ENCODE data around the gene TUBGCP4.

The TUBGCP4 gene

DNA sequence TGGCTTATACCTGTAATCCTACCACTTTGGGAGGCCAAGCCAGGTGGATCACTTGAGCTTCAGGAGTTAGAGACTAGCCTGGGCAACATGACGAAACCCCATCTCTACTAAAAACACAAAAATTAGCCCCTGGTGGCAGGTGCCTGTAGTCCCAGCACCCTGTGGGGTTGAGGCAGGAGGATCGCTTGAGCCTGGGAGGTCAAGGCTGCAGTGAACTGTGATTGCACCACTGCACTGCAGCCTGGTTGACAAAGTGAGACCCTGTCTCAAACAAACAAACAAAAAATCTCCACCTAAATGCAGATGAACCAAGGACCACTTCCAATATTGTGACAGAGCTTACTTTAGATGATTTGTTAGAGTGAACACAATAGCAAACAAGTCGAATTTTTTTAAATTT is 68.4 kb downstream of the TUBGCP4 start:
- POLR2A ChIA-PET, result no interaction called here
- DNase-seq (ENCODE audit: extremely low spot score), result no peak
- CTCF ChIA-PET, result no interaction called here
- no peak for TF ChIP-seq LEF1 (IDR thresholded peaks at IDR 0.05; ENCODE audit: borderline replicate concordance)
- TF ChIP-seq ZNF384 (IDR thresholded peaks at IDR 0.05), result no peak
- TF ChIP-seq SUZ12 (IDR thresholded peaks at IDR 0.05), result no peak
- TF ChIP-seq FOXM1 (IDR thresholded peaks at IDR 0.05; ENCODE audit: borderline replicate concordance), result no peak
- no peak for TF ChIP-seq FOXK2 (IDR thresholded peaks at IDR 0.05)
- TF ChIP-seq PKNOX1 (IDR thresholded peaks at IDR 0.05), result no peak
- TF ChIP-seq FOXA1 (IDR thresholded peaks at IDR 0.05), result no peak
- no peak for TF ChIP-seq NFRKB (IDR thresholded peaks at IDR 0.05)
- TF ChIP-seq L3MBTL2 (conservative IDR thresholded peaks at IDR 0.05), result no peak
- no peak for TF ChIP-seq TARDBP (IDR thresholded peaks at IDR 0.05)
- TF ChIP-seq SP1 (IDR thresholded peaks at IDR 0.05), result no peak

GRCh38 chr15:43440721-43441281 is 69.9 kb downstream of the TUBGCP4 start:
- ChIA-PET POLR2A (interaction anchor here (0.6 to 1.5 kb wide), 3 partner anchors 68 to 336 kb away, joined by 3 to 12 read pairs (median 4); partner anchors contain the start of gene ELL3), CTCF (interaction anchor here (0.5 to 2.2 kb wide), 6 partner anchors 32 to 359 kb away, joined by 3 to 7 read pairs (median 4); no protein-coding TSS in a partner anchor)
- DNase-seq (ENCODE audit: extremely low spot score), result peak; percentile 6
- TF ChIP-seq NFRKB (IDR thresholded peaks at IDR 0.05) (no peak), CTBP1 (IDR thresholded peaks at IDR 0.05; ENCODE audit: borderline replicate concordance) (no peak), L3MBTL2 (conservative IDR thresholded peaks at IDR 0.05) (no peak), FOXA1 (IDR thresholded peaks at IDR 0.05) (no peak), ELF4 (IDR thresholded peaks at IDR 0.05) (no peak), PKNOX1 (IDR thresholded peaks at IDR 0.05) (no peak), ARNT (IDR thresholded peaks at IDR 0.05) (no peak), FOXM1 (IDR thresholded peaks at IDR 0.05; ENCODE audit: borderline replicate concordance) (no peak), SP1 (IDR thresholded peaks at IDR 0.05) (no peak), ZNF384 (IDR thresholded peaks at IDR 0.05) (no peak), SUZ12 (IDR thresholded peaks at IDR 0.05) (no peak), HDGF (IDR thresholded peaks at IDR 0.05; ENCODE audit: borderline replicate concordance) (no peak), LEF1 (IDR thresholded peaks at IDR 0.05; ENCODE audit: borderline replicate concordance) (no peak), FOXK2 (IDR thresholded peaks at IDR 0.05) (no peak), TARDBP (IDR thresholded peaks at IDR 0.05) (no peak), BHLHE40 (IDR thresholded peaks at IDR 0.05; ENCODE audit: borderline replicate concordance) (no peak)

- DNase-seq (ENCODE audit: extremely low spot score), result no peak
- CTCF ChIA-PET, result interaction anchor here (0.5 to 2.2 kb wide), 5 partner anchors 32 to 360 kb away, joined by 3 to 7 read pairs (median 6); no protein-coding TSS in a partner anchor
- no peak for TF ChIP-seq NFRKB (IDR thresholded peaks at IDR 0.05)
- no peak for TF ChIP-seq L3MBTL2 (conservative IDR thresholded peaks at IDR 0.05)
- TF ChIP-seq CTBP1 (IDR thresholded peaks at IDR 0.05; ENCODE audit: borderline replicate concordance), result no peak
- TF ChIP-seq SUZ12 (IDR thresholded peaks at IDR 0.05), result no peak
- no peak for TF ChIP-seq FOXK2 (IDR thresholded peaks at IDR 0.05)
- no peak for TF ChIP-seq BHLHE40 (IDR thresholded peaks at IDR 0.05; ENCODE audit: borderline replicate concordance)
- no peak for TF ChIP-seq SP1 (IDR thresholded peaks at IDR 0.05)
- no peak for TF ChIP-seq ZNF384 (IDR thresholded peaks at IDR 0.05)
- POLR2A ChIA-PET, result interaction anchor here (0.6 to 1.5 kb wide), 3 partner anchors 67 to 336 kb away, joined by 3 to 12 read pairs (median 4); partner anchors contain the start of gene ELL3
Observed at GRCh38 chr15:43441316-43441715, 70.4 kb downstream of the TUBGCP4 start.

DNA sequence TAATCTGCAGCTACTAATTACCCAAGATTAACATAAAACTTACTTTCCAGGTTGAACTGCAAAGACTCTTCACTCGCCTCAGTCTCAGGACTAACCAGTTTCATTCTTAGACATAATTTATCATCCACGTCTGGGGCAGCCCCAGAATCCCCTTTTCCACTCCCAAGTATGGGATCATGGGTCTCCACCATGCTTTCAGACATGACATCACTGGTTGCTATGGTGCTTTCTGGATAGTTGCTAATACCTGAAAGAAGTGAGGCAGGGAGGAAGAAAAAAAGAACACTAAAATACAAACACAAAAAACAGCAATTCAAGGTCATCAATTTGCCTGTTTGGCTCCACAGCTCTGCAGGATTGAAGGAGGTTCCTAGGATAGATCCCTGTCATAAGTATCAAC is 75.4 kb downstream of the TUBGCP4 start:
- ChIA-PET POLR2A (no interaction called here), CTCF (no interaction called here)
- no peak for DNase-seq (ENCODE audit: extremely low spot score)
- TF ChIP-seq PKNOX1 (IDR thresholded peaks at IDR 0.05), result no peak
- TF ChIP-seq LEF1 (IDR thresholded peaks at IDR 0.05; ENCODE audit: borderline replicate concordance), result no peak
- TF ChIP-seq FOXK2 (IDR thresholded peaks at IDR 0.05), result no peak
- no peak for TF ChIP-seq SUZ12 (IDR thresholded peaks at IDR 0.05)
- no peak for TF ChIP-seq NFRKB (IDR thresholded peaks at IDR 0.05)
- TF ChIP-seq ELF4 (IDR thresholded peaks at IDR 0.05), result no peak
- TF ChIP-seq ZNF384 (IDR thresholded peaks at IDR 0.05), result no peak
- no peak for TF ChIP-seq SP1 (IDR thresholded peaks at IDR 0.05)
- TF ChIP-seq ARNT (IDR thresholded peaks at IDR 0.05), result no peak
- no peak for TF ChIP-seq CTBP1 (IDR thresholded peaks at IDR 0.05; ENCODE audit: borderline replicate concordance)
- no peak for TF ChIP-seq TARDBP (IDR thresholded peaks at IDR 0.05)
- TF ChIP-seq L3MBTL2 (conservative IDR thresholded peaks at IDR 0.05), result no peak
- TF ChIP-seq BHLHE40 (IDR thresholded peaks at IDR 0.05; ENCODE audit: borderline replicate concordance), result no peak

DNA sequence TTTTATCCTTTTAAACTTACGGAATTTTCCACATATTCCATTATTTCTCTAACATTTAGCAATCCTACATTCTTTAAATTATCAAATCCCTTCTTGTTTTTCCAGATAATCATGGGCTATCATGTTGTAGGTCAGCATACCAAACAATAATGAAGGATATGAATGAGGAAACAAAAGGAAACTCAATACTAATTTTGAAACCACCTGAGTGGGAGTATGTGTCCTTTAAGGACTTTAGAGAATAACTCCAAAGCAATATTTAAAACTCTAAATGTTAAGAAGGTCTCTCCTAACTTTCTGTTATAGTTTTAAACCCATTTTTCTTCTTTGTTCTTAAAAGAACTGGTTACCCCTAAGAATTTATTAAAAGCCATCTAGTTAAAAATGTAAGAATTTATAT is 79.1 kb downstream of the TUBGCP4 start:
- ChIA-PET CTCF (no interaction called here), POLR2A (no interaction called here)
- no peak for DNase-seq (ENCODE audit: extremely low spot score)
- TF ChIP-seq SP1 (IDR thresholded peaks at IDR 0.05), result no peak
- no peak for TF ChIP-seq LEF1 (IDR thresholded peaks at IDR 0.05; ENCODE audit: borderline replicate concordance)
- no peak for TF ChIP-seq ARNT (IDR thresholded peaks at IDR 0.05)
- no peak for TF ChIP-seq SUZ12 (IDR thresholded peaks at IDR 0.05)
- TF ChIP-seq BHLHE40 (IDR thresholded peaks at IDR 0.05; ENCODE audit: borderline replicate concordance), result no peak
- no peak for TF ChIP-seq FOXA1 (IDR thresholded peaks at IDR 0.05)
- no peak for TF ChIP-seq PKNOX1 (IDR thresholded peaks at IDR 0.05)
- TF ChIP-seq NFRKB (IDR thresholded peaks at IDR 0.05), result no peak
- no peak for TF ChIP-seq FOXK2 (IDR thresholded peaks at IDR 0.05)
- no peak for TF ChIP-seq ZNF384 (IDR thresholded peaks at IDR 0.05)
- no peak for TF ChIP-seq ELF4 (IDR thresholded peaks at IDR 0.05)
- TF ChIP-seq L3MBTL2 (conservative IDR thresholded peaks at IDR 0.05), result no peak
- no peak for TF ChIP-seq HDGF (IDR thresholded peaks at IDR 0.05; ENCODE audit: borderline replicate concordance)
- TF ChIP-seq CTBP1 (IDR thresholded peaks at IDR 0.05; ENCODE audit: borderline replicate concordance), result no peak
- no peak for TF ChIP-seq FOXM1 (IDR thresholded peaks at IDR 0.05; ENCODE audit: borderline replicate concordance)
- TF ChIP-seq TARDBP (IDR thresholded peaks at IDR 0.05), result no peak
